ENCODE results near the gene BHLHE40.

The BHLHE40 gene

DNA sequence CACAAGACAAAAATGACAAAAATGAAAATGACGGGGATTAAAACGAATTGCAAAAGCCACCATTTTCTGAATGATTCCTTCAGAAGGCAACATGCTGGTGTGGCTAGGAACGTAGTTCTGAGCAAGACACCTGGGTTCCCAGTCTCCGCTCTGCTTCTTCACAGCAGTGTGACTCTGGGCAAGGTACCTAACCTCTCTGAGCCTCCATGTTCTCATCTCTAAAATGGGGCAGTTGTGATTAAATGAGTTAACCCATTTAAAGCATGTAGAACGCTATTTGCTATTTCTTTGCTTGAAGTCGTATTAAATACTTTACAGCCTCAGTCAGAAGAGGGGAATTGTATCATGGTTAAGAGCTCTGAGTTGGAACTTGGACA is 23.6 kb downstream of the BHLHE40 start:
- DNase-seq: no peak

DNA sequence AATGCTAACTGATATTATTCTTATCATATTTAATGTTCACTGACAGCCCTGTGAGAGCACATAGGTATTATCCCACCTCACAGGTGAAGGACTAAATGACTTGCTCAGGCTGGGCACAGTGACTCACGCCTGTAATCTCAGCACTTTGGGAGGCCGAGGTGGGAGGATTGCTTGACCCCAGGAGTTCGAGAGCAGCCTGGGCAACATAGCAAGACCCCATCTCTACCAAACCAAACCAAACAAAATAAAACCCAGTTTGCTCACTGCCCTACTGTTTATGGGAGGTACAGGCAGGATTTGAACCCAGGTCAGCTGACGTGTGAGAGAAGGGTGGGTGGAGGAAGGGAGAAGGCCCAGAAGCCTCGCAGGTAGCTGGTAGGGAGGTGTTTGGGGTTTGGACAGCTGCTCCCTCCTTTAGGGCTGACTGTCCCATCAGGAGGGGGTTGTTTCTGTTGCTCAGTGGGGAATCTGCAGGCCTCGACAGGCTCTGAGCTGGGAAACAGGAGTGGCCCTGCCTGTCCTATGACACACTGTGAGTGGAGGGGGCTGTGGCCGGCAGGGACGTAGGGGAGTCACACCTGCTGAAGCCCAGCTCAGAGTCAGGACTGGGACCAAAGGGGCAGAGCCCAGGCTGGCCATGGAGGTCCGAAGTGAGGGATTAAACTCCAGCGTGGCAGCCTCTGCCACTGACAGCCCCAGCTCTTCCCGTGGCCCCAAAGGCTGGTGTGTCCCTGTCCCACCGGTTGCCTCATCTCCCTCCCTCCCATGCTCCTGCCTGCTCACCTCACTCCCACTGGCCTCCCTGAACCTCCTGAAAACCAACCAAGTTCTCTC is 25.3 kb downstream of the BHLHE40 start:
- no peak for DNase-seq

DNA sequence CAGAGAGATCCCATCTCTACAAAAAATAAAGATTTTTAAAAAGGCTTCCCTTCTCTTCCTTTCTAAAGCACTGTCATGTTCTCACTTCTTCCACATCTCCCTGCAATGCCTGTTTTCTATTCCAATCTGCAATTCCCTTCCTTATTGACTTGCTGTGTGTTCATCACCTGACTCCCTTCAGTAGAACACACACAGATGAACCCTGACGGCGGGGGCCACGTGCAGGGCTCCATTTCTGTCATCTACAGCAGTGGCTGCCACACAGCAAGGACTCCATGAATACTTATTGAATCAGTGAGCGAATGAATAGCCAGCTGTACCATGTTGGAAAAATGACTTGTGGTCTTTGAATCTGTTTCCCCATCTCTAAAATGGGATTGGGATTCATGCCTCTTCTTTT is 26.1 kb downstream of the BHLHE40 start:
- no peak for DNase-seq

DNA sequence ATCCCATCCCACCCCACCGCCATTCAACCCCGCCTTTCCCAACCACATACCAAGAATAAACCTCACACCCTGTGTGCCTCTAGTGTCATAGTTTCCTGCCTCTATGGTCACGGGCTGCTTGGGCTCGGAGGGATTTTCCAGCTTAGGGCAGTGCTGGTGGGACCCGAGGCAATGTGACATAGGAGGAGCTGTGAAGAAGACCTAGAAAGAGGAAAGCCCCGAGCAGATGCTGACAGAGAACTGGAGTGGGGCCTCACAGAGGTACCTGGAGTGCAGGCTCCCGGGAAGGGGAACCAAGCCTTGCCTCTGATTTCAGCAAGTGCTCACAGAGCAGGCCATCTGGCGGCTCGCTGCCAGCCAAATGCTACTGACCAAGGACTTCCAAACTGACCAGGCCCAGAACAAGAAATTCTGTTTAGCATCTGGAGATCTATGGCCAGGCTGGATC is 27.5 kb downstream of the BHLHE40 start:
- DNase-seq: no peak

DNA sequence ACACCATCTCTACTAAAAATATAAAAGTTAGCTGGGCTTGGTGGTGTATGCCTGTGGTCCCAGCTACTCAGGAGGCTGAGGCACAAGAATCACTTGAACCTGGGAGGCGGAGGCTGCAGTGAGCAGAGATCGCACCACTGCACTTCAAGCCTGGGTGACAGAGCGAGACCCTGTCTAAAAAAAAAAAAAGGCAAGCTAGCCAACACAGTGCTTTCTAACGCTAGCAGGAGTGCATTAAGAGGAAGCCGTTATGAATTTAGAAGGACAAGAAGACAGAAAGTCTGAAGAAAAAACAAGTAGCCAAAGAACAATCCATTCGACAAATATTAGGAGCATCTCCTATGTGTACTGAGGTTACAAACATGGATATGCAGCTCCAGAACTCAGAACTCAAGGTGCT is 28.6 kb downstream of the BHLHE40 start:
- no peak for DNase-seq

DNA sequence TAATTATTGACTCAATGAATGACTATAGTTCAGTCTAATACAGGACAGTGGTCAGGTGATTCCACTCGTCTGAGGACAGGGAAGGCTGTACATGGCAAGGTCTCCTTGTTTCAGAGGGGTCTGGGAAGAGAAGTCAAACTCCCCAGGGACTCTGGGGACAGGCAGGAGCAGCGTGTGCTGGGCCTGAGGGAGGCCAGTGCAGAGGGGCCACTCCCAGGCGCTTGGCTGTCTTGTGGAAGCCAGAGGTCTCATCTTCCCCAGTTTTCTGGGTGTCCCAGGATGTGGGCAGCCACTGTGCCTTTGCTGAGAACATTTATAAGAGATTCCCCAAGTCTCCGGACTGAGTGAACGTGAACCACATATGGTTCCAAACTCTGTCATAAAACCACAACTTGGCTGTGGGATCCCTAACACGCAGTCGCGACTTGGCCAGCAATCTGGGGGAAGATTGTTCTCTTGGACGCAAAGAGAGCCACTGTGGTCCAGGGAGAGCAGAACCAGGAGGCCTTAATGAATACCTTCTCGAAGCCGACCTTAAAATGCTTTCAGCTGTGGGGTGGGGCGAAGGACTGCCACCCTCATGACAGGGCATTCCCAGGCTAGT is 30.4 kb downstream of the BHLHE40 start:
- no peak for DNase-seq

DNA sequence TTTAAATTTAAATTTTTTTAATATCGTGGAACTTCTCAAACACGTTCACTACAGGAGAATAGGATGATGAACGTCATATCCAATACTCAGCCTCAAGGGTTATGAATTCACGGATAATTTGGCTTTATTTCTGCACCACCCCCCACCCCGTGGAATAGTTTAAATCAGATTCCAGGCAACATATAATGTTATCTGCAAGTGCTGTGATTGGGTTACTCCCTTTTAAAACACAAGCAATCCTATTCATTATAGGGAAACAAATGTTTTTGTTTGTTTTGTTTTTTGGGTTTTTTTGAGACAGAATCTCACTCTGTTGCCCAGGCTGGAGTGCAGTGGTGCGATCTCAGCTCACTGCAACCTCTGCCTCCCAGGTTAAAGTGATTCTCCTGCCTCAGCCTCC is 30.9 kb downstream of the BHLHE40 start:
- no peak for DNase-seq

DNA sequence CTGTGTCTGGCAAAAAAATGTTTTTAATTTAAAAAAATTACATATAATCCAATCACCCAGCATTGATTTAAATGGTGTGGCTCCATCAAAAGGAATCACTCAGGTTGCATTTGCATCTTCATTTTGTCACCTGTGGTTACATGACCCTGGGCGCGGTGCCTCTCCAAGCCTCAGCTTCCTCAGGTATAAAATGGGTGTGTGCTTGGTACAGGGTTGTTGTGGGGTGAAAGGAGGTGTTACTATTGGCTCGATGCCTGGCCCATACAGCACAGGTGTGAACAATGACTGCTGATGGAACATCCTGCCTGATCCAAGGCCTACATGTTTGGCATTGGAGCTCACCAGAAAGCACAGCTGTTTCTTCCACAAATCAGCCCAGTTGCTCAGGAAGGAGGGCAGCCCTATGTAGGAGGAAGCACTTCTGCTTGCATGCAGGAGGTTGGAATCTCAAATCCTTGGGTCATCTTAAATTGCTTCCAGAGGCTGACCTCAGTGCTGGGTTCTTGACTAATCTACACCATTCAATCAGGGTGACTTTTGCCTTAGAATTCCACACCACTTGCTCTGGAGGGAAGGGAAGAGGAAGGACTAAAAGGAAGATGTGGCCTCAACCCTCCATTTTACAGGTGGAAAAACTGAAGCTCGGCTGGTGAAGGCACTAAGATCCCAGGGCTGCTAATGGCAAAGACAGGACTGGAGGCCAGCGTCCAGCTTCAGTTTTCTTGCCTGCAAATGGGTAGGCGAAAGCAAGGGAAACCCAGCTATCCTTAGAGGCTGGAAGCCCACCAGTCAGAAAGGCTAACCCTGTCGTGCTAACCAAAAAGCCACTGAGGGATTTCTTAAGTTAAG is 31.7 kb downstream of the BHLHE40 start:
- no peak for DNase-seq

DNA sequence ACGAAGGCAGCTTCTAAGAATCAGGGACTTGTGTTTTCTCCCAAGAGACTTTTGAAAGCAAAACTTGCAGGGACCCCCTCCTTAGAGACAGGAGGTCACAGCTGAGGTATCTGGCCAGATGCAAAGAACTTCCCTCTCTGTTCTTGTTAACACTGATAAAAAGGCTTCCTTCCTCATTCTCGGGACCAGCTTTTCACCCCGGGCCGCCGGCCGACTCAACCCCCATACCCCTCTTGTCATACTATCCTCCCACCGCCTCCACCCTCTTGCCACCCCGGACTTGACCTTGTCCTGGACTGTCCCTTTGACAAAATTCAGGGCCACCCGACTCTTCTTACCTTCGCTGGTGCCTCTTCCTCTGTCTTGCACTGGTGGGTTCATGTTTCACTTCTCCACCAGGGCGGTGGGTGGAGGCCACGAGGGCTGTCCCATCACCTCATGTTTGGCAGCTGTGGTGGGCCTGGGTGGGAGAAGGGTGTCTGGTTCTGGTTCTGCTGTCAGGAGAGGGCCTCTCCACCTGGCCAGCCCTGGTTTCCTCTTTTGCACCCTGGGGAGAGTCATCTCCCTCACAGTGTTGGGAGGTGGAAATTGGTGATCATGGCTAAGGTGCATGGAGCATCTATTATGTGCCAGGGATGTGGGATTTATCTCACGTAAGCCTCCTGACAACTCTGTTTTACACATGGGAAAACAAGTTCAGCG is 32.5 kb downstream of the BHLHE40 start:
- DNase-seq: no peak

DNA sequence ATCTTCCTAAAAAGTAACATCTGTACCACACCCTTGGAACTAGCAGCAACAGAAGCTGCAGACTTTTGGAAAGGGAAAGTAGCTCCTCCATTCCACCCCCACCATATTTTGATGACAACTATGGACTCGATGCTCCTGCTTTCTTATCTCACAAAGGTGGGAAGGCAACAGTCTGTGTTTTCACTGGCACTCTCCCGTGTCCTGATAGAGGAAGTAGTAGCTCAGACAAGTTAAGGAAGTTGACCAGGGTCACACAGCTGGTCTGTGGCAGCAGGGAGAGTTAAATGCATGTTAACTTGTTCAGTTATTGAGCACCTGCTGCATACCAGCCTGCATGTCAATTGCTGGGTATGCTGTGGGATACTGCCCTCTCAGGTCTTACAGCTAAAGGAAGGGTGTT is 33.1 kb downstream of the BHLHE40 start:
- DNase-seq: no peak

DNA sequence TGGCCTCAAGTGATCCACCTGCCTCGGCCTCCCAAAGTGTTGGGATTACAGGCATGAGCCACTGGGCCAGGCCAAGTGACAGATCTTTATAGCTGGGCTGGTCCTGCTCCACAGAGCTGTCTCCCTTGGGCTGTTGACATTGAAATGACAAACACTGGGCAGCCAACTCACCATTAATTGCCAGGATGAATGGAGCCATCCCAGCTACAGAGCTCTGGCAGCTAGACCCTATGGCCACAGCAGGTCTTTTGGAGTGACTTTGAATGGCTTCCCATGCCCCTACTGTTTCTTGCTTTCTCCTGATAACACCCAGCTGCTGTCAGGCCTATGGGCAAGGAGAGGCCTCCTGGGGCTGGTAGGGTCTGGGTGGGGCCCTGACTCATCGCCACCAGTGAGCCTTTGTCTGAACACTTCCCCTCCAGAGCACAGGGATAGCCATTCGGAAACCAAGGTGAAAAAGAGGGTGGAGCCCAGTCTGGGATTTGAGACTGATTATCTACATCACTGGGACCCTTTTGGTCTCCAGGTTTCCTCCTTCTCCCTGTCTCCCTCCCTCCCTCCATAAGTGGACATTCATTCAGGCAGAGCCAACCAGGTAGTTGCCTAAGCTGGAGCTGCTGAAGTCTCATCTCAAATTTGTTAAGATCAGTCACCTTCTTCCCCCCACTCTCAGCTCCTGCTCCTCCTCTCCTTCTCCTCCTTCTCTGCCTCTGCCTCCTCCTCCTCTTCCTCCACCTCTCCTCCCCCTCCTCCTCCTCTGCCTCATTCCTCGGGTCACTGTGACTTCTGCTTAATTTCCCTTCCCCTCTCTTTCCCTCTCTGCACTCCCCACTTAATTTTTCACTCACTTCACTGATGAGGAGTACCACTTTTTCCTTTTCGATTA is 34.0 kb downstream of the BHLHE40 start:
- DNase-seq: no peak

DNA sequence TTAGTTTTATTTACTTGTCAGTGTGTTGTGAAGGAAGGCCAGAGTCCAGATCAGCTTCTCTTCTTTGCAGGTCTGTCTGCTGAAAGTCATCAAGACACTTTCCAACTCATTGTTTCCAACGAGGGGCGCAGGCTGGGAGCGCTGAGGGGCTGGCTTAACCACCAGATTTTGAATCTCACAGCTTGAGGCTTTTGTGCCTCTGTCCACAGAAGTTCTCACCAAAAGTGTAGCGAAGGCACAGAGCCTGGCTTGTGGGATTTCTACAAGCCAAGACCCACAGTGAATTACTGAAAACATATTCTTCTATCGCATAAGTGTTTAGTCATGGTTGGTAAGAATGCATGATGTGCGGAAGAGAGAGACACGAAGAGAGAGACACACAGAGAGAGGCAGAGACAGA is 35.2 kb downstream of the BHLHE40 start:
- DNase-seq: no peak

DNA sequence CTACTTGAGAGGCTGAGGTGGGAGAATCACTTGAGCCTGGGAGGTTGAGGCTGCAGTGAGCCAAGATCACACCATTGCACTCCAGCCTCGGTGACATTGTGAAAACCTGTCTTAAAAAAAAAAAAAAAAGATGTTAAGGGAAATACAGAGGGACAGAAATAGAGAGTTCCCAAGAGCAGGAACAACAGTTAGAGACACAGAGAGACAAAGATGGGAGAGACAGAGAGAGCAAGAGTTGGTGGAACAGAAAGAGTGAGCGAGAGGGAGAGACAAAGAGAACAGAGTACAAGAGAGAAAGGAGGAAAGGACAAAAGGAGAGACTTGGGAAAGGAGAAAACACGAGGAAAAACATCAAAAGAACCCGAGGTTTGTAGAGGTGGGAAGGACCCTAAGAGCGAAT is 35.8 kb downstream of the BHLHE40 start:
- DNase-seq: no peak

DNA sequence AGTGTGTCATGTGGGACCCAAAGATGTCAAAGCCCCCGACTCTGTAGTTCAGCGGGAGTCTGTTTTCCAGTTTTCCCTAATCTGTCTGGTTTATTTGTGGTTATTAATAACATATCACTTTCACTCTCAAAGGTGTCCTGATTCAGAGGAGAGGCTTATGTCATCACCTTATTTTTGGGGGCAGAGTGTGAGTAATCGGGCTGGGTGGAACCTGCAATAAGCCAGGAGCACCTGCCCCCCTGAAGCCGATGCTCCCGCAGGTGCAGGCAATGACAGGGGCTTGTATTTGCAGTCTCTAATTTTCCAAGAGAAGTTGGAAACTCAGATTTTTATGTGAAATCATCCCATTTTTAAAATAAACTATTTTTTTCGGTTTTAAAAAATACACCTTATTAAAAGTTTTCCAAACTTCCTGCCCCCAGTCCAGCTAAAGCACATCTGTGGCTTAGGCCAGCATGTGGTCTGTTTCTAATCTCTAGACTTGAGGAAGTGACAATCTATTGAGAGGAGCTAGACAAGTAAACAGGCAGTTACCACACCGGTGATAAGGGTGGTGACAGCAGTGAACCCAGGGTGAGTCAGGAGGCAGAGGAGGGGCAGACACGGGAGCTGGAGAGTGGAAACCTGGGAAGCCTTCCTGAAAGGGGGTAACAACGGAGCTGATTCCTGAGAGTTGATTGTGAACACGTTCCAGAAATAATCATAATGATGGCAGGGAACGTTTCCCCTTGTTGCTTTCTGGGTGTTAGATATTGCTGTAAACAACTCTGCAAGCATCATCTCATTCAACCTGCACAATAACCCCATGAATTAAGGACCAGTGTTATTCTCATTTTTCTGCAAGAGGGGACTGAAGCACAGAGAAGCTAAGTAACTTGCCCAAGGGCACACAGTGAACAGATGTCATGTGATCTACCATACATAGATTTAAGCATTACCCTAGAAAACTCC is 37.2 kb downstream of the BHLHE40 start:
- no peak for DNase-seq

DNA sequence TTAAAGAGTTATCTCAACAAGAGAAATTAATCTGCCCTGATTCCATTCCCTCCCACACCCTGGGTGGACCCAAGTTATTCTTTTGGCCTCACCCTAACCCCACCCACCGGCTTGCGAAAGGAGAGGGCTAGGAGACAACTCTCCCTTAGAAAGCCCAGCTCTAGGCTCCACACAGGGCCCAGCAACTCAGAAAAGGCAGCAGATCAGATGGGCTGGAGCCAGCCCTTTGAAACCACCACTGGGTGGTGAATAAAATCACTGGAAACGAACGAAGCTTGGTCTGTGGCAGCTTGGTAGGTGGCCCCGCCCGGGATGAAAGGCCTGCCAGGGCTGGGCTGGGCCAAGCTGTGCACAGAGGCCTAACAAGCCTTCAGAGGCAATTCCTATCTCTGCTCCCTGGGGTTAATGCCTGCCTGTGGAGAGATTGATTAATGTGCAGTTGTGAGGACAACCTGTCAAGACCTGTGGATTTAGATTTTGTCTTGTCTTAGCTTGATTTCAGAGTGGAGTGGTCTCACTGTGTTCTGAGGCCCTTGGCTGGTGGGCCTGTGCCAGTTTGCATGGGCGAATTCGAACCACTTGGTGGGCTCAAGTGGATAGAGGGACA is 38.8 kb downstream of the BHLHE40 start:
- DNase-seq: no peak

DNA sequence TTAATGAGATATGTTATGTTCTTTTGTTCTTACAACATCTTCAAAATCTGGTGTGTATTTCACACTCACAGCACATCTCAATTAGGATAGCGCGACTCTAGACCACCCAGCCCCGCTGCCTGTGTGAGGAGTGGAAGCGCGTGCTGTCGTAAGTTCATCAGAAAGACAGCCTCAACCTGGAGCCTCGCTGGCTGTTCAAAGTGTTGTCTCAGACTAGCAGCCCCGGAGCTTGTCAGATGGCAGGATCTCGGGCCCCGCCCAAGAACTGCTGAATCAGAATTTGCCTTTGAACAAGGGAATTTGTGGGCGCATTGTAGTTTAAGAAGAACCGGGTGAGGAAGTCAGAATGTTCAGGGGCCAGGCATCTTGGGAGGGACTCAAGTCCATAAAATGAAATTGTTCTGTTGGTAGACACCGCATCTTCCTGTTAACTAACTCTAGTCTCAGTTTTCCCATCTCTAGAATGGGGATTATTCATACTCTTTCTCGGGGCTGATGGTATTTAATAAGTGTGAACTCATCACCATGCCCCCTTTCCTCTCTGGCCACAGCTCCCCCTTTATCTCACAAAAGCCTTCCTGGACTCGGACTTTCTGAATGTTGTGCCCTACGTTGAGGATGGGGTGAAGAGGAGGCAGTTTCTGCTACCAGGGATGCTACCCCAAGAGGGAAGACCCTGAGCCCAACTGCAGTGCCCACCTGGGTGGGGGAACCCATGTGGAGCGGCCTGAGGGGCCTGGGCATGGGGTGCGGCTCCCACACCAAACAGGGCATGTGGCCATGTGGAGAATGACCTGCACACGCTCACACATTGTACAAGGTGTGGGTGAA is 40.4 kb downstream of the BHLHE40 start:
- DNase-seq: no peak

DNA sequence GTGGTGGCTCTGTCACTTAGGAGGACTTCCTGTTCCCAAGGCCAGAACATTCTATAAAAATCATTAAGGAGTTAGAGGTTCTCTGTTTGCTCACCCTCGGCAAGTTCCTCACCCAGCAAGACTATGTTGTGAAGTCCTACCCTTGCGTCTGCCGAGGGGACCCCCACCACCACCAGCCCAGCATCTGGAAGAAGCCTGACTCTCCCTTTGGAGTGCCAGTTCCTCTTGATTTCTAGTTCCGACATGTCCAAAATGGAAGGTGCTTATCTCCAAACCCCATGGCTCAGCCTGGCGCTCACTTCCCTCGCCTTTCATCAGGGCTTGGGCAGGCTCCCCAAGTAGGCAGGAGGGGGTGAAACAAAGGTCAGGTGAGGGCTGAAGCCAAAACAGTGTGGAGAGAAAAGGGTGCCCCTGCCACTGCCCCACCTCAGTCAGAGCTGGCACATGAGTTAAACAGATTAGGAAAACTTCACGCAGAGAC is 41.0 kb downstream of the BHLHE40 start:
- no peak for DNase-seq

DNA sequence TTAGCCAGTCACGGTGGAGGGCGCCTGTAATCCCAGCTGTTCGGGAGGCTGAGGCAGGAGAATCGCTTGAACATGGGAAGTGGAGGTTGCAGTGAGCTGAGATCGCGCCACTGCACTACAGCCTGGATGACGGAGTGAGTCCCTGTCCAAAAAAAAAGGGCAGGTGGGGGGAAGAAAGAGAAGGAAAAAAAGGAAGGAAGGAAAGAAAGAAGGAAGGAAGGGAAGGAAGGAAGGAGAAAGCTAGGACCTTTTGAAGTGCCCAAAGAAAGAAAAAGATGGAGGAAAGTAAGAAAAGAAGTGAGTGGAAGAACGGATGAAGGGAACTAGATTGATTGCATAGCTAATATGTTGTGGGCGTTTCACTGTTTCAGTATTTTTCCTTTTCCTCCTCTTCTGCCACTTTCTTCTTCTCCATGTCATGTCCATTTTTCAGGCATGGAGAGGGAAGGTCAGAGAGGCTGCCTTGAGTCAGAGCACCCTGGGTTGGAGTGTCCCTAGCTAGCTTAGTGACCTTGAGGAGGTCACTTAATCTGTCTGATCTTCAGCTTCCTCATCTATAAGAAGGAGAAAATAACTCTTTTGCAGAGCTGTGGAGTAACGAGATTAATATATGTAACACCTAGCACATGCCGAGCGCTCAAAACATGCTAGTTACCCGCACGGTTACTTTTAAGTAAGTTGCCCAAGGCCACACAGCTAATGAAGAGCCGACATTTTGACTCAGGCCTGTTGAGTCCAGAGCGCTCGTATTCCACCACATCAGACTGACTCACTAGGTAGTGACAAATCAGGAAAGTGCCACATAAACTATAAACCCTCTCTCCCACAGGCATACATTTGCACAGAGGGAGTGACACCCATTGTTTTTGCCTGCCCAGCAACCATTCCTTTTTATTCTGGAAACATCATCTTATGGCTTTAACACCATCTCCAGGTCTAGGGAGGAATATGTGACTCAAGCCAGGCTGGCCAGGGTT is 42.2 kb downstream of the BHLHE40 start:
- DNase-seq: no peak

Measured in NCI-H345 (cell line).